GM23338 (cell line): ENCODE data around the gene HBM. TPM values are rescaled to one million over a fixed set of nuclear protein-coding genes. Genes with fewer than 3 reads are reported as not detected.
"Not testable (repeated sequence)": the region's sequence is repeated elsewhere in the genome, so short reads cannot be mapped to it uniquely, and the experiment has no call there.

ENCODE experiments used
- ATAC-seq: fragments of 200-7000 bp; cut with Tn5 transposase; 3 replicates; pipeline ENCODE4 v1.9.1; 2020
- DNase-seq: peaks from one replicate; pipeline ENCODE4 v3.0.0-alpha.2; 2015; ENCODE audit warnings: low spot score
- H2AFZ ChIP-seq: fragments of 200-600 bp; sonication (generic); 2 replicates; pipeline ENCODE4 v1.8.0; 2016; ENCODE audit warnings: antibody characterized with exemption, mild to moderate bottlenecking, moderate library complexity
- H3F3A ChIP-seq: fragments of 200-600 bp; sonication (generic); replicated peaks from 2 replicates; pipeline ENCODE4 v1.8.0; 2017; ENCODE audit warnings: antibody characterized with exemption, mixed run types, low read depth
- H3K27ac ChIP-seq: fragments of 200-600 bp; sonication (generic); 2 replicates; pipeline ENCODE4 v1.6.1; 2016; ENCODE audit warnings: low read depth
- H3K27me3 ChIP-seq: fragments of 200-600 bp; sonication (generic); 2 replicates; pipeline ENCODE4 v1.8.0; 2016; ENCODE audit warnings: mild to moderate bottlenecking, mixed run types, moderate library complexity; ENCODE audit not compliant: insufficient read depth
- H3K36me3 ChIP-seq: fragments of 200-600 bp; sonication (generic); 2 replicates; pipeline ENCODE4 v1.8.0; 2016; ENCODE audit warnings: mild to moderate bottlenecking; ENCODE audit not compliant: insufficient read depth
- H3K4me1 ChIP-seq: fragments of 200-600 bp; sonication (generic); 2 replicates; pipeline ENCODE4 v1.8.0; 2016; ENCODE audit warnings: mild to moderate bottlenecking, moderate library complexity; ENCODE audit not compliant: insufficient read depth
- H3K4me2 ChIP-seq: fragments of 200-600 bp; sonication (generic); 2 replicates; pipeline ENCODE4 v1.7.1; 2017; ENCODE audit warnings: mixed run types
- H3K4me3 ChIP-seq: fragments of 200-600 bp; sonication (generic); 2 replicates; pipeline ENCODE4 v1.6.1; 2016; ENCODE audit warnings: mixed run types
- H3K79me2 ChIP-seq: fragments of 200-600 bp; sonication (generic); replicated peaks from 2 replicates; pipeline ENCODE4 v1.8.0; 2017; ENCODE audit warnings: mild to moderate bottlenecking; ENCODE audit not compliant: insufficient read depth
- H3K9me2 ChIP-seq: fragments of 200-600 bp; sonication (generic); 2 replicates; pipeline ENCODE4 v1.8.0; 2017; ENCODE audit not compliant: insufficient read depth
- H4K20me1 ChIP-seq: fragments of 200-600 bp; sonication (generic); replicated peaks from 2 replicates; pipeline ENCODE4 v1.8.0; 2017; ENCODE audit warnings: mild to moderate bottlenecking; ENCODE audit not compliant: insufficient read depth
- H3K27ac Mint-ChIP-seq: 2 replicates; pipeline ENCODE4 v1.8.0; 2020; ENCODE audit warnings: inconsistent platforms, mild to moderate bottlenecking, moderate library complexity, mixed read lengths
- H3K27me3 Mint-ChIP-seq: 3 replicates; pipeline ENCODE4 v1.8.0; 2022; ENCODE audit warnings: low read depth, mild to moderate bottlenecking, moderate library complexity, mixed read lengths, inconsistent platforms; ENCODE audit not compliant: insufficient read depth, poor library complexity
- H3K36me3 Mint-ChIP-seq: 3 replicates; pipeline ENCODE4 v1.8.0; 2021; ENCODE audit warnings: low read depth, mild to moderate bottlenecking, inconsistent platforms, moderate library complexity, mixed read lengths
- H3K4me1 Mint-ChIP-seq: 3 replicates; pipeline ENCODE4 v1.8.0; 2020; ENCODE audit warnings: mild to moderate bottlenecking, inconsistent platforms, mixed read lengths
- H3K4me3 Mint-ChIP-seq: 3 replicates; pipeline ENCODE4 v1.8.0; 2021; ENCODE audit warnings: moderate library complexity, mild to moderate bottlenecking, inconsistent platforms, mixed read lengths
- H3K9me3 Mint-ChIP-seq: 3 replicates; pipeline ENCODE4 v1.8.0; 2020; ENCODE audit warnings: moderate library complexity, mild to moderate bottlenecking, inconsistent platforms, mixed read lengths
- ETS1 ChIP-seq: IDR thresholded peaks from 2 replicates; pipeline ENCODE4 v1.6.1; 2016; ENCODE audit warnings: antibody characterized with exemption
- NANOG ChIP-seq: IDR thresholded peaks from 2 replicates; pipeline ENCODE4 v1.6.1; 2016; ENCODE audit warnings: antibody characterized with exemption, borderline replicate concordance
- REST ChIP-seq: IDR thresholded peaks from one replicate; pipeline ENCODE4 v1.6.1; 2018; ENCODE audit warnings: antibody characterized with exemption; ENCODE audit not compliant: unreplicated experiment
- STAT1 ChIP-seq: IDR thresholded peaks from one replicate; pipeline ENCODE4 v1.6.1; 2016; ENCODE audit warnings: antibody characterized with exemption; ENCODE audit not compliant: unreplicated experiment
- ZNF114 ChIP-seq: fragments of 250-450 bp; sonication (Bioruptor Pico); IDR thresholded peaks from 2 replicates; pipeline ENCODE4 v1.5.0; 2020; ENCODE audit warnings: mild to moderate bottlenecking, moderate library complexity
- ZNF462 ChIP-seq: fragments of 250-450 bp; sonication (Bioruptor Pico); IDR thresholded peaks from 2 replicates; pipeline ENCODE4 v1.5.0; 2020; ENCODE audit warnings: mild to moderate bottlenecking, moderate library complexity
- polyA plus RNA-seq: library from polyadenylated mRNA; unstranded; fragments of >200 nt; fragmentation: Nextera tagmentation; extraction: Ambion mirVana; gene quantifications from 2 replicates; pipeline ENCODE4 v1.2.1, GENCODE V29; 2016
- total RNA-seq: library from RNA; depleted of rRNA; stranded (reverse); fragments of >200 nt; shearing (Covaris generic); gene quantifications from 2 replicates; pipeline ENCODE4 v1.2.3, GENCODE V29; 2014

HBM gene
- total and polyA plus RNA-seq, 2 experiments from 2014 or later: not detected

GRCh38 chr16:203246-203645 is 37.5 kb downstream of the HBM start:
- Histone ChIP-seq H3K79me2 (peaks cover 36% of the 10 kb centered on the region), H3K27me3 (no peaks in the 10 kb centered on the region), H4K20me1 (peaks cover 38% of the 10 kb centered on the region), H2AFZ (no peak overlapping the region), H3K4me3 (no peak overlapping the region), H3K4me1 (no peaks in the 10 kb centered on the region), H3K27ac (no peak overlapping the region), H3K36me3 (peaks cover 72% of the 10 kb centered on the region), H3F3A (peaks cover 15% of the 10 kb centered on the region; the same call in 1 of the 2 replicates), H3K9me2 (no peaks in the 10 kb centered on the region), H3K4me2 (no peak overlapping the region)
- Mint-ChIP-seq H3K27ac (no peak overlapping the region), H3K4me3 (no peak overlapping the region), H3K27me3 (peaks cover 12% of the 10 kb centered on the region), H3K4me1 (no peaks in the 10 kb centered on the region), H3K36me3 (peaks cover 91% of the 10 kb centered on the region), H3K9me3 (no peaks in the 10 kb centered on the region)
- ATAC-seq (no peak), DNase-seq (no peak)
- TF ChIP-seq ETS1 (no peak), ZNF114 (no peak), NANOG (no peak), STAT1 (no peak), REST (no peak), ZNF462 (CRISPR knock-in tag) (no peak)

- H4K20me1 ChIP-seq: peaks cover 43% of the 10 kb centered on the region
- ATAC-seq, H3K27me3 ChIP-seq, H3K4me1 Mint-ChIP-seq, H3K4me1 ChIP-seq, H3K9me3 Mint-ChIP-seq, H3K27ac Mint-ChIP-seq, H3K4me3 Mint-ChIP-seq, H3K4me2 ChIP-seq, H2AFZ ChIP-seq, DNase-seq, H3K27ac ChIP-seq, H3K9me2 ChIP-seq, H3K4me3 ChIP-seq: not testable (repeated sequence)
- peaks cover 72% of the 10 kb centered on the region for H3K36me3 ChIP-seq
- peaks cover 15% of the 10 kb centered on the region; the same call in 1 of the 2 replicates for H3F3A ChIP-seq
- Mint-ChIP-seq H3K27me3 (peaks cover 12% of the 10 kb centered on the region), H3K36me3 (peaks cover 88% of the 10 kb centered on the region)
- H3K79me2 ChIP-seq: peaks cover 43% of the 10 kb centered on the region
These were observed 38.3 kb downstream of the HBM start for GRCh38 chr16:204046-204445.

GRCh38 chr16:209359-209758 is 43.6 kb downstream of the HBM start:
- Histone ChIP-seq H3K36me3 (peaks cover 78% of the 10 kb centered on the region), H4K20me1 (peaks cover 73% of the 10 kb centered on the region)

More at GRCh38 chr16:209359-209758, 43.6 kb downstream of the HBM start:
- not testable (repeated sequence) for H3K4me2 ChIP-seq, H2AFZ ChIP-seq, H3K4me1 Mint-ChIP-seq, H3K27me3 ChIP-seq, H3K4me1 ChIP-seq, H3K27ac ChIP-seq, H3K27me3 Mint-ChIP-seq, H3K4me3 Mint-ChIP-seq, H3K9me2 ChIP-seq, H3K9me3 Mint-ChIP-seq, ATAC-seq, DNase-seq, H3K4me3 ChIP-seq, H3K27ac Mint-ChIP-seq
- H3K36me3 Mint-ChIP-seq: peaks cover 85% of the 10 kb centered on the region
- Histone ChIP-seq H3K79me2 (peaks cover 67% of the 10 kb centered on the region), H3F3A (peaks cover 28% of the 10 kb centered on the region)
